ENCODE measurements around the gene HIVEP1.

The HIVEP1 gene

DNA sequence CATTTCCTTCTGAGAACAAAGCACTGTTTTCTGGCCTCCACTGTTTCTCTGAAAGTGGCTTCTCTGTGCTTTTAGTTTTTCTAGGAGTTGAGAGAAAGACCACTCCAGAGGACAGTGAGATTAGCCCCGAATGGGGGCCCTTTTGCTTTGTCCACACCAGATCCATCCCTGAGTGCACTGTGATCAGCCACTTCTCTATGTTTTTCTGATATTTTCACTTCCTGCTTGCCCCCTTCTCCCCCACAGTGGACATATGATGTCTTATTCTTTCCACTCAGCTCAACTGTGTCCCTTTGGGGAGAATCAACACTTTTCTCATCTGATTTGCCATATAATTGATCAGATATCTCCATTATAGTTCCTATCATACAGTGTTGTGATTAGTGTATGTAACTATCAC is 35.6 kb upstream of the HIVEP1 start:
- H3K4me3 Mint-ChIP-seq, result no peak overlapping the region
- H3K36me3 Mint-ChIP-seq (ENCODE audit: low read depth), result no peaks in the 10 kb centered on the region
- H3K4me1 Mint-ChIP-seq (ENCODE audit: low read depth), result peaks cover 13% of the 10 kb centered on the region
- intact Hi-C loops (cut with micrococcal nuclease), result no loop called here
- peak overlapping the region; percentile 62 for H3K27ac Mint-ChIP-seq
- H3K9me3 Mint-ChIP-seq, result no peaks in the 10 kb centered on the region
- H3K27me3 Mint-ChIP-seq, result peaks cover 2% of the 10 kb centered on the region

DNA sequence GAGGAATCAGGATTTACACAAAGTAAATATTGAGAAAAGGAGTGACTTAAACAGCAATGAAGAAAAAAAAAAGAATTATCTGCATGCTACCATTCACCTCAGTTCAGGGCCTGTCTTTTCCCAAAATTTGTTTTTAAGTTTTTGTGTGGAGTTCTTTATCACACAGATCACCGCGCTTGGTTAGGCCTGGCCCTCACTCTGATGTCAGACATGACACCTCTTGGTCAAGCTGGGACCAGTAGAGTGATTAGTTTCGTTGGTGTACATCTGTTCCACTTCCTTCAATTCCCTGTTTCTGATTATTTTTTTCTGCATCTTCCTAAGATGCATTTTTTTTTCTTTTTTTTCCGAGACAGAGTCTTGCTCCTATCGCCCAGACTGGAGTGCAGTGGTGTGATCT is 34.9 kb upstream of the HIVEP1 start:
- no peak overlapping the region for H3K4me3 Mint-ChIP-seq
- no peaks in the 10 kb centered on the region for H3K9me3 Mint-ChIP-seq
- intact Hi-C loops (cut with micrococcal nuclease), result no loop called here
- H3K36me3 Mint-ChIP-seq (ENCODE audit: low read depth), result no peaks in the 10 kb centered on the region
- H3K27me3 Mint-ChIP-seq, result peaks cover 2% of the 10 kb centered on the region
- peak overlapping the region; percentile 62 for H3K27ac Mint-ChIP-seq
- peaks cover 13% of the 10 kb centered on the region for H3K4me1 Mint-ChIP-seq (ENCODE audit: low read depth)

DNA sequence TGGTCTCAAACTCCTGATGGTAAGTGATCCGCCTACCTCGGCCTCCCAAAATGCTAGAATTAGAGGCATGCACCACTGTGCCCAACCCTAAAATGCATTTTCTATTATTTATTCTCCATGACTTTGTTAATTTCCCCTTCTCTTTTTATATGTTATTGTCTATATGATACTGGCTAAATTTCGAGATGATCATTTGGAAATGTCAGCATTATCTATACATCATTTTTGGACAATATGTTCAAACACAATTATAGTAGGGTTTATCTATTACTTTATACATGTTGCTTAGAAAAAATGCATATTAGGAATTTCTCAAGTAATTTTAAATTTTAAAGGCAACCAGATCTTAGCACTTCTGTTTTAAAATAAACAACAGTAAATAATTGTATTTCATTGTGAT is 34.4 kb upstream of the HIVEP1 start:
- intact Hi-C loops (cut with micrococcal nuclease), result no loop called here
- Mint-ChIP-seq H3K27me3 (peaks cover 2% of the 10 kb centered on the region), H3K4me1 (ENCODE audit: low read depth) (peaks cover 13% of the 10 kb centered on the region), H3K9me3 (no peaks in the 10 kb centered on the region), H3K27ac (no peak overlapping the region), H3K4me3 (no peak overlapping the region), H3K36me3 (ENCODE audit: low read depth) (no peaks in the 10 kb centered on the region)

DNA sequence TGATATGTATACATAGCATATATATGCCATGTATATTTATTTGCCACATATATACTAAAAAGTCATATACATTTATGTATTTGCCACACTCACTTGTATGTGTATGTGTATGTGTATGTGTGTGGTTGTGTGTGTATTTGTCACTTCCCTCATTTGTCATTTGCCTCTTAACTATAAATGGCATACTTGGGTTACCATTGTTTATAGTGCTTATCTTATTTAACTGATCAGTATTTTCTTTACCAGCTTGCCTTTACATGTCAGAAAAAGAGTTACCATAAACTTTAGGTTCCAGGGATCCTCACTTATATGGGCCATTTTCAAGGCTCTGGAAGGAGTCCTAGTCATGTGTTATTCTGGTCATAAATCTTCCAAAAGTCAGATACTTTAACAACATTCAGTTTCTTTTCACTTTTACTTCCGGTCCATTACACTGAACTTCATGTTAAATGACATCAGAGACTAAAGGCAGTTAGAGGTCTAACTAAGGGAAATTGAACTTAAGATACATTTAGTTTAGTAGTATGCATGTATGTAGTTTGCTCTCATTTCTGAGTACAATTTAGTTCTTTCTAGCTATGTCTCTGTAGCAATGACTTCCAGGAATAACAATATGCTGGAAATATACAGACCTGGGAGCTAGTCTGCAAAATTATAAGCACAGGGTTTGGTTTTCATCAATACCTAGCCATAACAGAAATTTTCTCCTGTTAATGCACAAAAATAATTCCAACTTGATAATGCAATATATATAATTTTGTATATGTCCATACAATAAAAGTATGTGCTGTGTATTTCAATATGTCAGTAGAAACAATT is 33.7 kb upstream of the HIVEP1 start:
- intact Hi-C loops (cut with micrococcal nuclease), result no loop called here
- Mint-ChIP-seq H3K4me3 (no peak overlapping the region), H3K27ac (peak overlapping the region; percentile 46)

DNA sequence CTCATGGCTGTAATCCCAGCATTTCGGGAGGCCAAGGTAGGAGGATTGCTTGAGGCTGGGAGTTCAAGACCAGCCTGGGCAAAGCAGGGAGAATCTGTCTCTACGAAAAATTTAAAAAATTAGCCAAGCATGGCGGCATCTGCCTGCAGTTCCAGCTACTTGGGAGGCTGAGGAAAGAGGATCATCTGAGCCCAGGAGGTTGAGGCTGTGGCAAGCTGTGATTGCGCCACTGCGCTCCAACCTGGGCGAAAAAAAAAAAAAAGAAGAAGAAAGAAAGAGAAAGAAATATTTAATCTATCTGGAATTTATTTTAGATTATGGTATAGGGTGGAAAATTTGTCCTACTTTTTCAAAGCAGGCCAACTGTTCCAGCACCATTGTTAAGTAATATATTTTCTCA is 32.2 kb upstream of the HIVEP1 start:
- Mint-ChIP-seq H3K4me1 (ENCODE audit: low read depth) (peaks cover 13% of the 10 kb centered on the region), H3K4me3 (no peak overlapping the region), H3K27me3 (peaks cover 2% of the 10 kb centered on the region), H3K36me3 (ENCODE audit: low read depth) (no peaks in the 10 kb centered on the region), H3K27ac (no peak overlapping the region), H3K9me3 (no peaks in the 10 kb centered on the region)
- intact Hi-C loops (cut with micrococcal nuclease), result no loop called here

More for the DNA sequence above, 33.7 kb upstream of the HIVEP1 start:
- peaks cover under 1% of the 10 kb centered on the region for H3K27me3 Mint-ChIP-seq
- H3K9me3 Mint-ChIP-seq, result no peaks in the 10 kb centered on the region
- H3K36me3 Mint-ChIP-seq (ENCODE audit: low read depth), result no peaks in the 10 kb centered on the region
- H3K4me1 Mint-ChIP-seq (ENCODE audit: low read depth), result peaks cover 13% of the 10 kb centered on the region

DNA sequence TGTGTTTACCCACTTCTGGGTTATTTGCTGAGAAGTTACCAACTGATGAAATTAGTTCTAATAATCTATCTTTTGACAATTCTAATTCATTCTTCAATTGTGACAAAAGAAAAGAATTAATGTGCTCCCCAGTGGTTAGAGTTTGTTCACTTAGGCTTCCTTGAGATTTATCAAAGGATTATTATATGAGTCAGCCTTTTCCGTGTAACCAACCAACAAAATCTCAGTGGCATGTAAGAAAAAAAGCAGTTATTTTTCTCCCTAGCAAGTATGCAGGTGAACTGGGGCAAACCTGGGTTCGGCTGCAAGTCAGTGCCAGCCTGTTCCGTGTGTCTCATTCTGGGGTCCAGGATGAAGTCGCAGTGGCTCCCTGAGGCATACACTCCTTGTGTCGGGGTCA is 28.8 kb upstream of the HIVEP1 start:
- intact Hi-C loops (cut with micrococcal nuclease), result no loop called here
- H3K4me1 Mint-ChIP-seq (ENCODE audit: low read depth), result no peaks in the 10 kb centered on the region
- no peaks in the 10 kb centered on the region for H3K36me3 Mint-ChIP-seq (ENCODE audit: low read depth)

DNA sequence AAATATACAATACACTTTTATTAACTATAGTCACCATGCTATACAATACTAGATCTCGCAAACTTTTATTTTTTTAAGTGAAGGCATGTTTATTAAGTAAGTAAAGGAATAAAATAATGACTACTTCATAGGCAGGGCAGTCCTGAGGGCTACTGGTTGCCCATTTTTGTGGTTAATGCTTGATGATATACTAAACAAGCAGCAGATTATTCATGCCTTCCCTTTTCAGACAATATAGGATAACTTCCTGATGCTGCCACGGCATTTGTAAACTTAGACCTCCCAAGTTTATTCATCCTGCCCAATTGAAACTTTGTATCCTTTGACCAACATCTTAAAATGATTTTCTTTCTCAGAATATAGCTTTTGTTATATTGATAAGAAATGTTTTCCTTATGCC is 24.7 kb upstream of the HIVEP1 start:
- intact Hi-C loops (cut with micrococcal nuclease), result no loop called here
- Mint-ChIP-seq H3K27ac (no peak overlapping the region), H3K27me3 (peaks cover 2% of the 10 kb centered on the region), H3K9me3 (no peaks in the 10 kb centered on the region), H3K4me3 (no peak overlapping the region), H3K36me3 (ENCODE audit: low read depth) (no peaks in the 10 kb centered on the region), H3K4me1 (ENCODE audit: low read depth) (no peaks in the 10 kb centered on the region)

More for the DNA sequence above, 28.8 kb upstream of the HIVEP1 start:
- Mint-ChIP-seq H3K4me3 (no peak overlapping the region), H3K27ac (no peak overlapping the region), H3K27me3 (peaks cover 2% of the 10 kb centered on the region), H3K9me3 (no peaks in the 10 kb centered on the region)

DNA sequence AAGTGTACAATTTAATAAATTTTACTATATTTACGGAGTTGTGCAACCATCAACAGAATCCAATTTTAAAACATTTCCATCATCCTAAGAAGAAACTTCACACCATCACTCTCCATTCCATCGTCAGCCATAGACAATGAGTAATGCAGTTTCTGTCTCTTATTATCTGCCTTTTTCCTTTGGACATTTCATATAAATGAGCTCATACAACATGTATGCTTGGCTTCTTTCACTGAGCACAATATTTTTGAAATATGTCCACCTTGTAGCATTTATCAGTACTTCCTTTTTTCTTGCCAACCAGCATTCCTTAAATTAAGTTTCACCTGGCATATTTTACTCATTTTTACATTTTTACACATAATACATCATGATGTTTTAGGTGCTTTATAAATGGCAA is 22.7 kb upstream of the HIVEP1 start:
- H3K4me3 Mint-ChIP-seq, result no peak overlapping the region
- H3K27me3 Mint-ChIP-seq, result no peaks in the 10 kb centered on the region
- intact Hi-C loops (cut with micrococcal nuclease), result no loop called here
- H3K27ac Mint-ChIP-seq, result no peak overlapping the region
- H3K9me3 Mint-ChIP-seq, result no peaks in the 10 kb centered on the region
- no peaks in the 10 kb centered on the region for H3K4me1 Mint-ChIP-seq (ENCODE audit: low read depth)
- H3K36me3 Mint-ChIP-seq (ENCODE audit: low read depth), result no peaks in the 10 kb centered on the region

DNA sequence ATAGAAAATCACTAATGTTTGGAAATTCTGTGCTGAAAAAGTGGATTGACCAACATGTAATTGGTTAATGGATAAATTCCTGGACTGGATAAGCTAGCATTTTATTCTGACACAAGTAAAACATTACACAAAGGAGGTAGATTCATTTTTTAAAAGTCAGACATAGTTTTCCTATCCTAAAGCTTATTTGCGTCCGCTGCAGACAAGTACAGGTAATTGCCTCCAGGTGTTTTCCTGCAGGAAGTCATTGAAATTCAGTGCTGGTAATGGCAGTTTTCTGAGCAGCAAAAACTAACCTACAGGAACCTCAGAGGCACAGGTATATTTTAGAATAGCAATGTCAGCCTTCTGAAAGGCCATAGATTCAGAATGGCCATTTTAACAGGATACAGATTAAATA is 20.0 kb upstream of the HIVEP1 start:
- Mint-ChIP-seq H3K4me1 (ENCODE audit: low read depth) (peaks cover 2% of the 10 kb centered on the region), H3K4me3 (no peak overlapping the region), H3K9me3 (no peaks in the 10 kb centered on the region), H3K27ac (no peak overlapping the region), H3K36me3 (ENCODE audit: low read depth) (no peaks in the 10 kb centered on the region), H3K27me3 (no peaks in the 10 kb centered on the region)
- intact Hi-C loops (cut with micrococcal nuclease), result no loop called here

DNA sequence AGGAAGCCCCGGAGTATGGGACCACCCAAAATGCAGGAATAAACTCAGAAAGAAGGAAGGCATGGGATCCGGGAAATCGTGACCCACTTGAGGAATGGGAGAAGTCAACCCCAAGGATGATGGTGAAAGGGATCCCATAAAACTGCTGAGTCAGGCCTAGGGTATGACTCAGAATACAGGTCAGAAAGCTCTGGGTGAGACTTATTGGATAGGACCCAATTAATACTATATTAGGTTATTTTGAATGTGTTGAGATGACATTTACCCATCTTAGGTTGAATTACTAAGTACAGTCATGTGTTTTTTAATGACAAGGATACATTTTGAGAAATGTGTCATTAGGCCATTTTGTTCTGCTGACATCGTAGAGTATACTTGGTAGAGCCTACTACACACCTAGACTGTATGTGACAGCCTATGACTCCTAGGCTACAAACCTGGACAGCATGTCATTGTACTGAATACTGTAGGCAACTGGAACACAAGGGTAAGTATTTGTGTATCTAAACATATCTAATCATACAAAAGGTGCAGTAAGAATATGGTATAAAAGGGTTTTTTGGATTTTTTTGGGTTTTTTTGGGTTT is 17.1 kb upstream of the HIVEP1 start:
- no peaks in the 10 kb centered on the region for H3K36me3 Mint-ChIP-seq (ENCODE audit: low read depth)
- no peaks in the 10 kb centered on the region for H3K9me3 Mint-ChIP-seq
- no peak overlapping the region for H3K27ac Mint-ChIP-seq
- H3K27me3 Mint-ChIP-seq, result peaks cover 3% of the 10 kb centered on the region
- no peak overlapping the region for H3K4me3 Mint-ChIP-seq
- peaks cover 5% of the 10 kb centered on the region for H3K4me1 Mint-ChIP-seq (ENCODE audit: low read depth)
- intact Hi-C loops (cut with micrococcal nuclease), result no loop called here

DNA sequence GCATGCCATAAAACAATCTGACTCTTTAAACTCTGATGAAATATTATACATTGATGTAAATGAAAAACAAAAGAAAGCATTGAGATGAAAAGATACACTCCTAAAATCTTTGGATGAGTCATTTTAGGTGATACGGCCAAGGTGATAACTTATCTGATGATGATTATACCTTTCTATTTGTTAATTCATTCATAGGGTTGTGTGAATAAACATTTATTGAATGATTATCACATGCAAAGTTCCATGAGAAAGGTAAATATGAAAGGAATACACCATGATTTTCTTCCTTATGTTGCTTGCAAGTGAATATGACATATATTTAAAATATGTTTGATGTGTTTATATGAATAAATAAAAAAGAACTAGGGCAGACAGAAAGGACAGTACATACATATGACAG is 15.4 kb upstream of the HIVEP1 start:
- peaks cover 4% of the 10 kb centered on the region for H3K27me3 Mint-ChIP-seq
- no peak overlapping the region for H3K27ac Mint-ChIP-seq
- H3K4me1 Mint-ChIP-seq (ENCODE audit: low read depth), result peaks cover 6% of the 10 kb centered on the region
- H3K4me3 Mint-ChIP-seq, result no peak overlapping the region
- H3K9me3 Mint-ChIP-seq, result no peaks in the 10 kb centered on the region
- intact Hi-C loops (cut with micrococcal nuclease), result no loop called here
- no peaks in the 10 kb centered on the region for H3K36me3 Mint-ChIP-seq (ENCODE audit: low read depth)

DNA sequence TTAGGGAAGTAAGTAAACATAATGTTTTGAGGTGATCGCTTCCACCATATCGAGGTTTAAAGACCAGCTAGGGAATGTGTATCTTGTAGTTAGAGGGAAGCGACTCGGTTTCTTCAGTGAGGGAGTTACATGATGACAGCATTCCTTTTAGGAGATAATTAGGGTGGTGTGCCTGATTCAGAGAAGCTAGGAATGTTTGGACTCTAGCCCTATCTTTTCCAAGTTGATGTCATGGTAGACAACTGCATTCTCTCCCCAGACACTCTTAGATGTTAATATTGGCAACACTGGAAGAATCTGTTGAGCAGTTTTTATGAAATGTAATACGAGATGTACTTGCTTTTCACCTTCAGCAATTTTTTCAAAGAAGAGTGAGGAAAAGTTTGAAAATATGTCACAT is 12.9 kb upstream of the HIVEP1 start:
- no peak overlapping the region for H3K4me3 Mint-ChIP-seq
- intact Hi-C loops (cut with micrococcal nuclease), result no loop called here
- H3K9me3 Mint-ChIP-seq, result no peaks in the 10 kb centered on the region
- no peaks in the 10 kb centered on the region for H3K36me3 Mint-ChIP-seq (ENCODE audit: low read depth)
- H3K4me1 Mint-ChIP-seq (ENCODE audit: low read depth), result peaks cover 12% of the 10 kb centered on the region
- peaks cover 4% of the 10 kb centered on the region for H3K27me3 Mint-ChIP-seq
- H3K27ac Mint-ChIP-seq, result no peak overlapping the region

DNA sequence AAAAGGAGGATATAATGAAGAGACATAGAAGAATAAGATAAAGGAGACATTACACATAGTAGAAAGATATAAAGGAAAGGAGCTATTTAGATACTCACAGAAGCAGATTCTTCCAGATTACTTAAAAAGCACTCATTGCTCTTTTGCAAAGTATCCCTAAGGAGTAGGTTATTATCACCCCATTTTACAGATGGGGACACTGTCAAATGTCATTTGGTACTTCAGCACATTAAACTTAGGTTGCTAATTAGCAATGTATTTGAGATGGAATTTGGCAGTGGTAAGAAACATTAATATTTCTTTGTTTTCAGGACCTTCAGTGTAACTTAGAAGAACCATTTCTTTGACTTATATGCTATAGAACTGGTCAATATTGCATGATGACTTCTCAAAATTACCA is 11.9 kb upstream of the HIVEP1 start:
- peaks cover 12% of the 10 kb centered on the region for H3K4me1 Mint-ChIP-seq (ENCODE audit: low read depth)
- intact Hi-C loops (cut with micrococcal nuclease), result no loop called here
- no peaks in the 10 kb centered on the region for H3K9me3 Mint-ChIP-seq
- H3K4me3 Mint-ChIP-seq, result no peak overlapping the region
- H3K27ac Mint-ChIP-seq, result no peak overlapping the region
- H3K36me3 Mint-ChIP-seq (ENCODE audit: low read depth), result no peaks in the 10 kb centered on the region
- H3K27me3 Mint-ChIP-seq, result peaks cover 4% of the 10 kb centered on the region

DNA sequence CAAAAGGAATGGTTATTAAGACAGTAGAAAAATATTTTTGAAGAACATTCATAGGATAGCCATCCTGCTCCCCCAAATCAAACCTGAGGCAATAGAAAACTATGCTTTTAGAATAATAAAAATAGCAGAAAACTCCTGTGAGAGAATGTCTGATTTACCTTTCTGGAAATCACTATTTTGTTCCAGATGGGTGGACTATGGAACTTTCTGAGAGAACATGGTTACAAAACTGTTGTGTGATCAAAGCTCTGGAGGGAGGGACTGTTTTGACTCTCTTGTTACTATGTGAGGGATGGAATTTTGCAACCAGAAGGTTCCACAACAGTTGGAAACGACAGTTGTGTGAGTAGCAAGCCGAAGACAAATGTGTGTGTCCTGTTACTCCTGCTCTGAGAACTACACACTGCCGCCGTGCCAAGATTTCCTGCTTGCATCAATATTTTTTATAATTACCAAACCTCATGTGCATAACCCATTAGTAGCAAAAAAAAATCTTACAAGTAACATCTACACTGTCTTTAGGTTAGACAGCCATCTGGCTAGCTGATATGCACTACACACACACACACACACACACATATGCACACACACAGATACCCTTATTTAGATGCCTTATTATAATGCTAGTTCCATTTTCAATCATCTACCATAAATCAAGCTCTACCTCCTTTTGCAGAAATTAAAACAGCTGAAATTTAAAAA is 11.0 kb upstream of the HIVEP1 start:
- intact Hi-C loops (cut with micrococcal nuclease), result no loop called here

More for the DNA sequence above, 11.0 kb upstream of the HIVEP1 start:
- H3K27ac Mint-ChIP-seq, result no peak overlapping the region
- H3K36me3 Mint-ChIP-seq (ENCODE audit: low read depth), result no peaks in the 10 kb centered on the region
- no peaks in the 10 kb centered on the region for H3K9me3 Mint-ChIP-seq
- peaks cover 4% of the 10 kb centered on the region for H3K27me3 Mint-ChIP-seq
- H3K4me3 Mint-ChIP-seq, result no peak overlapping the region
- H3K4me1 Mint-ChIP-seq (ENCODE audit: low read depth), result peaks cover 12% of the 10 kb centered on the region
